MCF 10A (cell line): Measurements from ENCODE around the gene MARK3. TPM values are rescaled to one million over a fixed set of nuclear protein-coding genes. Genes with fewer than 3 reads are reported as not detected.

Source experiments
- BruUV-seq: library from RNA; stranded (reverse); fragments of 400-500 nt; replicated peaks from 2 replicates; lab custom pipeline; 2021; lab: Mats Ljungman, UMichigan
- CTCF ChIA-PET: fragments of 300-600 bp; sonication (Branson Sonifier 250); formaldehyde crosslinking; extraction: SDS; loops from one replicate; lab custom pipeline; 2021; ENCODE audit warnings: antibody characterized with exemption, inconsistent platforms; lab: Yijun Ruan, JAX
- POLR2A ChIA-PET: fragments of 300-600, 350-650 bp; sonication (Branson Sonifier 250); formaldehyde crosslinking; extraction: SDS; loops from one replicate; lab custom pipeline; 2020; ENCODE audit warnings: antibody characterized with exemption, inconsistent platforms; lab: Yijun Ruan, JAX
- DNase-seq: peaks from one replicate; pipeline ENCODE4 v3.0.0-alpha.2; 2018; ENCODE audit not compliant: unreplicated experiment
- H3K27ac Mint-ChIP-seq: one replicate; pipeline ENCODE4 v1.8.0; 2022; ENCODE audit warnings: mild to moderate bottlenecking, low read depth, mixed read lengths; ENCODE audit not compliant: unreplicated experiment
- H3K27me3 Mint-ChIP-seq: one replicate; pipeline ENCODE4 v1.8.0; 2022; ENCODE audit warnings: mixed read lengths; ENCODE audit not compliant: insufficient read depth, unreplicated experiment
- H3K36me3 Mint-ChIP-seq: one replicate; pipeline ENCODE4 v1.8.0; 2022; ENCODE audit warnings: mild to moderate bottlenecking, moderate library complexity, mixed read lengths; ENCODE audit not compliant: insufficient read depth, unreplicated experiment
- H3K4me1 Mint-ChIP-seq: one replicate; pipeline ENCODE4 v1.8.0; 2022; ENCODE audit warnings: mixed read lengths; ENCODE audit not compliant: insufficient read depth, unreplicated experiment
- H3K4me3 Mint-ChIP-seq: one replicate; pipeline ENCODE4 v1.8.0; 2022; ENCODE audit warnings: mild to moderate bottlenecking, moderate library complexity, mixed read lengths; ENCODE audit not compliant: unreplicated experiment
- H3K9me3 Mint-ChIP-seq: one replicate; pipeline ENCODE4 v1.8.0; 2022; ENCODE audit warnings: mixed read lengths; ENCODE audit not compliant: unreplicated experiment
- CTCF ChIP-seq: fragments of 200-600 bp; IDR thresholded peaks from one replicate; pipeline ENCODE4 v1.8.0; 2022; ENCODE audit warnings: antibody characterized with exemption, mild to moderate bottlenecking; ENCODE audit not compliant: unreplicated experiment
- intact Hi-C: fragments of 100-400 bp; cut with micrococcal nuclease; formaldehyde crosslinking; loops from 2 replicates; pipeline ENCODE4 v1.14.1; 2022
- total RNA-seq: library from RNA; stranded (reverse); gene quantifications from 2 replicates; pipeline ENCODE4 v1.2.3, GENCODE V29; 2022

MARK3 gene
- total RNA-seq, 1 experiment from 2014 or later, result 130 TPM

- POLR2A ChIA-PET, result interaction anchor here (0.6 to 3.2 kb wide), 11 partner anchors 11 to 98 kb away, joined by 3 to 35 read pairs (median 6); partner anchors contain the start of genes EIF5 and MARK3
- intact Hi-C loops, result no loop called here
- Mint-ChIP-seq H3K36me3 (no peaks in the 10 kb centered on the region), H3K27me3 (no peaks in the 10 kb centered on the region), H3K4me3 (peak overlapping the region; percentile 54), H3K27ac (peak overlapping the region; percentile 96), H3K4me1 (peaks cover 9% of the 10 kb centered on the region), H3K9me3 (peaks cover 20% of the 10 kb centered on the region)
- TF ChIP-seq CTCF, result no peak
- no TSS peak for BruUV-seq
- CTCF ChIA-PET, result interaction anchor here (0.6 to 3.0 kb wide), 3 partner anchors 14 to 32 kb away, joined by 3 to 9 read pairs (median 3); no protein-coding TSS in a partner anchor
- DNase-seq, result peak; percentile 96
Measured at GRCh38 chr14:103361867-103362266, 23.3 kb upstream of the MARK3 start.

GRCh38 chr14:103362780-103363179 lies 22.4 kb upstream of the MARK3 start:
- no TSS peak for BruUV-seq
- Mint-ChIP-seq H3K4me1 (peaks cover 6% of the 10 kb centered on the region), H3K27ac (peak overlapping the region; percentile 96), H3K27me3 (no peaks in the 10 kb centered on the region), H3K9me3 (peaks cover 20% of the 10 kb centered on the region), H3K36me3 (no peaks in the 10 kb centered on the region), H3K4me3 (no peak overlapping the region)
- intact Hi-C loops, result no loop called here
- CTCF ChIA-PET, result interaction anchor here (0.6 to 3.0 kb wide), 4 partner anchors 9 to 31 kb away, joined by 3 to 9 read pairs (median 4); no protein-coding TSS in a partner anchor
- peak; percentile 47 for DNase-seq
- TF ChIP-seq CTCF, result no peak
- POLR2A ChIA-PET, result interaction anchor here (1.3 to 3.2 kb wide), 7 partner anchors 10 to 28 kb away, joined by 3 to 35 read pairs (median 16); partner anchors contain the start of genes EIF5 and MARK3

GRCh38 chr14:103366741-103367140 lies 18.5 kb upstream of the MARK3 start:
- peaks cover 6% of the 10 kb centered on the region for H3K4me1 Mint-ChIP-seq
- POLR2A ChIA-PET, result no interaction called here
- DNase-seq, result no peak
- H3K36me3 Mint-ChIP-seq, result peaks cover 4% of the 10 kb centered on the region
- H3K4me3 Mint-ChIP-seq, result no peak overlapping the region
- no peaks in the 10 kb centered on the region for H3K27me3 Mint-ChIP-seq
- CTCF ChIA-PET, result interaction anchor here (0.6 to 1.5 kb wide), 3 partner anchors 9 to 24 kb away, joined by 3 to 8 read pairs (median 6); no protein-coding TSS in a partner anchor
- peaks cover 28% of the 10 kb centered on the region for H3K9me3 Mint-ChIP-seq
- no TSS peak for BruUV-seq
- no peak overlapping the region for H3K27ac Mint-ChIP-seq
- intact Hi-C loops, result no loop called here
- no peak for TF ChIP-seq CTCF

GRCh38 chr14:103367995-103368394 lies 17.2 kb upstream of the MARK3 start:
- H3K9me3 Mint-ChIP-seq, result peaks cover 28% of the 10 kb centered on the region
- intact Hi-C loops, result no loop called here
- H3K4me1 Mint-ChIP-seq, result peaks cover 11% of the 10 kb centered on the region
- H3K36me3 Mint-ChIP-seq, result peaks cover 4% of the 10 kb centered on the region
- H3K27ac Mint-ChIP-seq, result no peak overlapping the region
- CTCF ChIA-PET, result interaction anchor here (1.0 to 1.4 kb wide), 2 partner anchors 12 to 23 kb away, joined by 3 to 6 read pairs; no protein-coding TSS in a partner anchor
- no peak overlapping the region for H3K4me3 Mint-ChIP-seq
- H3K27me3 Mint-ChIP-seq, result no peaks in the 10 kb centered on the region
- TF ChIP-seq CTCF, result no peak
- POLR2A ChIA-PET, result no interaction called here
- no peak for DNase-seq
- no TSS peak for BruUV-seq
